ENCODE measurements around the gene SALL2. TPM values are rescaled to one million over a fixed set of nuclear protein-coding genes. Genes with fewer than 3 reads are reported as not detected.

SALL2 gene
- total and polyA plus RNA-seq, 12 donors, result 3.2 to 20.6 (median 6.9) TPM

DNA sequence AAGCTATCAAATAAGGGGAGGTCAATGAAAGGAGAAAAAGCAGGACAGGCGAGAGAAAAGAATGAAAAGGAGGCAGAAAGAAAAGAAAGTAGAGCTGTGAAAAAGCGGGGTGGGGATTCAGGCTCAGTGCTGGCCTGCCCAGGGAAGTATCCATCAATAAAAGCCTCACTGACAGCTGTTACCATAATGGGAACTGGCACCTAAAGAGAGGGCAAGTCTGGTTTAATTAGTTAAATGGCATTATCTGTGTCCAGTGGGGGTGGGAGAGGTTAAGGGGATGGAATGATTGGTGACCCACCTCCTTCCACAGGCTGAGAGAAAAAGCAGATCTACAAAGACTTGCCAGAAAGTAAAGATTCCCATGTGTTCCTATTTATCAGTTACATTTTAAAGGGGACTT lies 7.4 kb downstream of the SALL2 start:
- intact Hi-C loops (cut with DNase I), result no loop called here
- H3K27ac ChIP-seq, result no peak overlapping the region
- no peaks in the 10 kb centered on the region for H3K4me1 ChIP-seq (replicated peaks in 1 of 2)
- DNase-seq, result no peak
- H3K4me3 ChIP-seq, result no peak overlapping the region
- H3K9me3 ChIP-seq (replicated peaks in 1 of 3), result no peaks in the 10 kb centered on the region
- 70 to 81% (median 78%) methylated on average over 2 of the region's 2 CpGs for WGBS, 4 donors
- no peaks in the 10 kb centered on the region for H3K36me3 ChIP-seq (replicated peaks in 1 of 2)
- no peaks in the 10 kb centered on the region for H3K27me3 ChIP-seq
- TF ChIP-seq, protein P1, sequence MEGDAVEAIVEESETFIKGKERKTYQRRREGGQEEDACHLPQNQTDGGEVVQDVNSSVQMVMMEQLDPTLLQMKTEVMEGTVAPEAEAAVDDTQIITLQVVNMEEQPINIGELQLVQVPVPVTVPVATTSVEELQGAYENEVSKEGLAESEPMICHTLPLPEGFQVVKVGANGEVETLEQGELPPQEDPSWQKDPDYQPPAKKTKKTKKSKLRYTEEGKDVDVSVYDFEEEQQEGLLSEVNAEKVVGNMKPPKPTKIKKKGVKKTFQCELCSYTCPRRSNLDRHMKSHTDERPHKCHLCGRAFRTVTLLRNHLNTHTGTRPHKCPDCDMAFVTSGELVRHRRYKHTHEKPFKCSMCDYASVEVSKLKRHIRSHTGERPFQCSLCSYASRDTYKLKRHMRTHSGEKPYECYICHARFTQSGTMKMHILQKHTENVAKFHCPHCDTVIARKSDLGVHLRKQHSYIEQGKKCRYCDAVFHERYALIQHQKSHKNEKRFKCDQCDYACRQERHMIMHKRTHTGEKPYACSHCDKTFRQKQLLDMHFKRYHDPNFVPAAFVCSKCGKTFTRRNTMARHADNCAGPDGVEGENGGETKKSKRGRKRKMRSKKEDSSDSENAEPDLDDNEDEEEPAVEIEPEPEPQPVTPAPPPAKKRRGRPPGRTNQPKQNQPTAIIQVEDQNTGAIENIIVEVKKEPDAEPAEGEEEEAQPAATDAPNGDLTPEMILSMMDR (IDR thresholded peaks at IDR 0.05), result no peak
- TF ChIP-seq POLR2A (IDR thresholded peaks at IDR 0.05), result no peak

GRCh38 chr14:21514341-21514740 lies 11.8 kb downstream of the SALL2 start:
- H3K27me3 ChIP-seq, result no peaks in the 10 kb centered on the region
- no peak for DNase-seq
- peaks cover 9 to 10% of the 10 kb centered on the region in 2 donors for H3K4me1 ChIP-seq (replicated peaks in 1 of 2)
- no peaks in the 10 kb centered on the region for H3K36me3 ChIP-seq (replicated peaks in 1 of 2)
- no peak overlapping the region for H3K4me3 ChIP-seq
- TF ChIP-seq, protein P1 (IDR thresholded peaks at IDR 0.05), result no peak
- H3K9me3 ChIP-seq (replicated peaks in 1 of 3), result no peaks in the 10 kb centered on the region
- 77 to 93% (median 90%) methylated on average over 1 of the region's 1 CpG for WGBS, 4 donors
- intact Hi-C loops (cut with DNase I), result no loop called here
- H3K27ac ChIP-seq, result no peak overlapping the region

- Histone ChIP-seq H3K27ac (peak within 1 kb of the TSS; percentile 40 to 84 (median 83)), H3K4me1 (replicated peaks in 1 of 2) (peaks cover 9 to 14% of the 10 kb centered on the region in 2 donors), H3K9me3 (replicated peaks in 1 of 3) (no peaks in the 10 kb centered on the region), H3K27me3 (no peaks in the 10 kb centered on the region), H3K36me3 (replicated peaks in 1 of 2) (no peaks in the 10 kb centered on the region), H3K4me3 (peak within 1 kb of the TSS; percentile 15 to 64 (median 48))
- peak in 1 of 2 donors; percentile 66 for TF ChIP-seq POLR2A (IDR thresholded peaks at IDR 0.05)
- TF ChIP-seq, protein P1 (IDR thresholded peaks at IDR 0.05), result no peak
- intact Hi-C loops (cut with DNase I), result no loop called here
- WGBS, 4 donors, result 0% methylated on average over 35 to 53 of the region's 53 CpGs
- DNase-seq, result peak; percentile 96 to 99 (median 99)
These were observed 15.2 kb downstream of the SALL2 start, which contains the start of gene METTL3 for GRCh38 chr14:21510735-21511657. TSS of gene METTL3 (minus strand) at chr14:21511340. CDS start at chr14:21511223, 117 bp downstream.

- Histone ChIP-seq H3K4me3 (peak overlapping the region in 1 of 4 donors; percentile 64), H3K36me3 (replicated peaks in 1 of 2) (no peaks in the 10 kb centered on the region)
- intact Hi-C loops (cut with DNase I), result no loop called here
These were observed 16.6 kb downstream of the SALL2 start for GRCh38 chr14:21509432-21510143.

More at GRCh38 chr14:21509432-21510143, 16.6 kb downstream of the SALL2 start:
- 80 to 87% (median 83%) methylated on average over 6 of the region's 6 CpGs for WGBS, 4 donors
- H3K27ac ChIP-seq, result no peak overlapping the region
- no peak for DNase-seq
- H3K27me3 ChIP-seq, result no peaks in the 10 kb centered on the region
- H3K4me1 ChIP-seq (replicated peaks in 1 of 2), result peaks cover 9 to 20% of the 10 kb centered on the region in 2 donors
- no peaks in the 10 kb centered on the region for H3K9me3 ChIP-seq (replicated peaks in 1 of 3)
- TF ChIP-seq POLR2A (IDR thresholded peaks at IDR 0.05), result no peak
- TF ChIP-seq, protein P1 (IDR thresholded peaks at IDR 0.05), result no peak

All from adrenal gland (tissue), 12 donors.